ENCODE results near the gene FAM53B.

FAM53B gene

GRCh38 chr10:124696446-124697392, 47.5 kb downstream of the FAM53B start:
- DNase-seq (ENCODE audit: low read depth): no peak

- no peak for DNase-seq (ENCODE audit: low read depth)
These were observed 48.9 kb downstream of the FAM53B start for GRCh38 chr10:124695259-124695658.

- DNase-seq (ENCODE audit: low read depth): no peak
These were observed 49.5 kb downstream of the FAM53B start for GRCh38 chr10:124694481-124695220.

DNA sequence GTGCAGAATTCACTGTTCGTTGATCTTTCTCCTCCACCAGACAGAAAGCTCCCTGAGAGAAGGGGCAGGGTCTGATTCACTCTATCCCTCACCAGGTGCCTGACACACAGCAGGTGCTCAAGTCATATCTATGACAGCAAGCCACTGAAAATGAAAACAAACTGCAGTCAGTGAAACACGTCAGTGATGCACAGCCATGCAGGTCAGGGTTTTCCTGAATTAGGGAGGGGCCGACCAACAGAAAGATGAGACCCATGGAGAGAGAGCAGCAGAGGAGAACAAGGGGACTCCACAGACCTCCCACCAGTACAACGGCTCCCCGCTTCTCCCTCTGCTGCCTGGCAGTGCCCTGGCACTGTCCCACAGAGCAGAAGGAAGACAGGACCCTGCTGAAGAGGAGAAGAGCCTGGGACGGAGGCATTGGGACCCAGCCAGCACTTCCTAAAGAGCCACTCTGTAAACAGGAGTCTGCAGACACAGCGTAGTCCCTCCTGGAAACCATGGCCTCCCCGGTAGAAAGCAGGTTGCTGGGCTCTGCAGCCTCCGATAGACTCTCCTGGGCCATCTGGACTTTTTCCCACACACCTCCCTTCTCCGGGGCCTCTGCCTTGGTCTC, 50.3 kb downstream of the FAM53B start:
- no peak for DNase-seq (ENCODE audit: low read depth)

DNA sequence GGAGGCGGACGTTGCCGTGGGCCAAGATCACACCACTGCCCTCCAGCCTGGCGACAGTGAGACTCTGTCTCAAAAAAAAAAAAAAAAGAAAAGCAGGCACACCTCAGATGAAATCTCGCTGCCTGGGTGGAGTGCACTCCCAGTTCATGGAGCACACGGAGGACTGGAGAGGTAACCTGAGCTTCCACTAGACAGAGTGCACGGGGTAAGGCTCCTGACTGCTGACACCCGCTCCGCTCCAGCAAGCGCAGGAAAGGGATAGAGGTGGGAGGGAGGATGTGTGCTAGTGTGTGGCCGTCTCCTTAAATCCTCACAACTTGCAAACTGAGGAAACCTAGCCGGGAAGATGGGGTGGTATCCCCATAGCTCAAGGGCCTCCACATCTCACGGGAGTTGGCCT, 50.8 kb downstream of the FAM53B start:
- DNase-seq (ENCODE audit: low read depth): no peak

DNA sequence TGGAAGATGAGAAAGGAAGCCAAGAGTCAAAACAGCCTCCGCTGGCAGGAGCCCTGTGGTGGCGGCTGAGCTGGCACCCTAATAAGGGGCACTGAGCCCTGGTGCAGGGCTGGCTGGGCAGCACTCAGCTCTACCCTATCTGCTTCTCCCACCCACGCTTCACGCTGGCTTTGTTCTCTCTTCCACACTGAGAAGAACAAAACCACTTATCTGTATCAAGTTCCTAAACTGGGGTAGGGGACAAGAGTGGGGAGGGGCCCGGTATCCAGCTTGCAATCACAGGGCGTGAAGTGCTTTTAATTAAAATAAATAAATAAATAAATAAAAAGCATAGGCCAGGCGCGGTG, 52.1 kb downstream of the FAM53B start:
- no peak for DNase-seq (ENCODE audit: low read depth)

DNA sequence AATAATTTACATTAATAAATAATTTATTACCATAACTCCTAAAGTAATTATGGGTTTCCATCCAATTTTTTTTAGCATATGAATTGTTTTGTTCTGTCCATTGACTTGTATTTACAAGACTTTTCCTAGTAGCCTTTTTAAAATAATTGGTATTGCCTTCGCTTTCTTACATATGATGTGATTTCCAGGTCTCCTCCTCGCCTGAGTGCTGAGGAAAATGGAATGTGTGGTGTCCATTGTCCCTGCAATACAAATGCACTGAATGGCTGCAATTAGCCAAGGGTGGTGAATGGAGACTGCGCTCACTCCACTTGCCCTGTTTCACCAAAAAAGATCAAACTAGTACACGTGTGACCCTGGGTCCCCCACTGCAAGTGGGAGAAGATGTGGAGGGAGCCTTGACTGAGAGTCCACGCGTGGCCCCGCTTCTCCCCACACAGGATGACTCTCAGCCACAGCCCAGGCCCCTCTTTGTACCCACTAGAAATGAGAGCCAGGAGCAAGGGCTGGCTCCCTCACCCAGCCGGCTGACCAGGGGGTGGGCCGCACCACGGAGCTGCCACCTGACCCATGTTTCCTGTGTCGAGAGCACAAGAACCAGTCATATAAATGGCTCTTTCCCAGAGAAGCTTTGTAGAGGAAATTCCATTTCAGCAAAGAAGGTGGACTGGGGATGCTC, 52.6 kb downstream of the FAM53B start:
- no peak for DNase-seq (ENCODE audit: low read depth)

- DNase-seq (ENCODE audit: low read depth): no peak
These were observed 53.2 kb downstream of the FAM53B start for GRCh38 chr10:124691002-124691401.

DNA sequence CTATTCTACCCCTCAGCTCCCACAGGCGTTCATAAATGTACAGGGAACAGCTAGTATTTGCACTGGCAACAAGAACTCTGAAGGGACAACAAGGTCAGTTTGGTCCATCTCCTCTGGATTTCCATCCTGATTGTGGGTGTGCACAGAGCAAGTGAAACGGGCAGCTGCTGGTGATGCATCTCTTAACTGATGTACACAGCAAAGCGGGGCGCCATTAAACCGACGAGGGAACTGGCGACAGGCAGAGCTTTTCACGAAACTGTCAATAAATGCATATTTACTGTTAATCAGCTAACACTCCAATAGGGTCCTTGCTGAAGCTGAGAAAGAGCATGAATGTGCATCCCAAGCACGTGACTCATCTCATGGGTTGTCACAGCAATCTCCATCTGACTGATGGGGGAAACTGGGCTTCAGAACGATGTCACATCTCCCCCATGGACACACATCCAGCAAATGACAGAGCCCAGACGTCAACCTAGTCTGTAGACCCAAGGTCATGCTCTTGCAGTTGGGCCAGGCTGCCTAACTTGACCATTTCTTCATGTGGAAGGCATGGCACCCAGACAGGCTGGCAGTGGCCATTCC, 54.2 kb downstream of the FAM53B start:
- no peak for DNase-seq (ENCODE audit: low read depth)

DNA sequence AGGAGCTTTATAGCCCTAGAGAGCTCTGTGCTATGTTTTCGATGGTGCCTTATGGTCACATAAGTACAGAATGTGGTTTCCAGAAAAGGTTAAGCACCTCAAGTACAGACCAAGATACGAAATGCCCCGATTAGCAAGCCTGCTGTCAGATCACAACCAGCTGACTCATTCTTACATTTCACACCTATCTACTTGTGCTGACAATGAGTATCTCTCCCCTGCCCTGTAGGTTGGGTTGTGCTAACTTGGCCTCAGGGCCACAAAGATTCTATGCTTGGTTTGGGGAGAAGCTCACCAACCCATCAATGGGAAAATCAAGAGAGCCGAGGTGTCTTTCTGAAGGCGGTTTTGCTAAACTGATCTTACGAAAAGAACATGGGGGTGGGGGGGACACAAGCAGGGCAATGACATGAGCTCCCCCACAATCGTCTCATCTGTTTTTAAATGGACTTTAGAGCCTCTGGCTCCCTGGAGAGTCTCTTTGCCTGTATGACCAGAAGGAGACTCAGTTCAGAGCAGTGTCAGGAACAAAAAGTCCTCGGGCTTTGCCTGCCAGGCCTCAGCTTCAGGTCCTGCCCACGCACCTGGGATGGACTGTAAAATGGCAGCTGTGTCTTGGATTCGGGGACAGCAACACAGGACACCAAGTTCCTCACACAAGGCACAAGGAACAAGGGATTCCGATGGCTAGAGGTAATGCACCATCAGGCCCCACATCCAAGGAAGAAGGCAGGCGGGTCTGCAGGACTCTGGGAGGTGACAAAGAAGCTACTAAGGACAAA, 55.1 kb downstream of the FAM53B start:
- peak; percentile 46 for DNase-seq (ENCODE audit: low read depth)

- no peak for DNase-seq (ENCODE audit: low read depth)
These were observed 55.8 kb downstream of the FAM53B start for GRCh38 chr10:124688386-124688785.

GRCh38 chr10:124686707-124687376, 57.3 kb downstream of the FAM53B start:
- no peak for DNase-seq (ENCODE audit: low read depth)

DNA sequence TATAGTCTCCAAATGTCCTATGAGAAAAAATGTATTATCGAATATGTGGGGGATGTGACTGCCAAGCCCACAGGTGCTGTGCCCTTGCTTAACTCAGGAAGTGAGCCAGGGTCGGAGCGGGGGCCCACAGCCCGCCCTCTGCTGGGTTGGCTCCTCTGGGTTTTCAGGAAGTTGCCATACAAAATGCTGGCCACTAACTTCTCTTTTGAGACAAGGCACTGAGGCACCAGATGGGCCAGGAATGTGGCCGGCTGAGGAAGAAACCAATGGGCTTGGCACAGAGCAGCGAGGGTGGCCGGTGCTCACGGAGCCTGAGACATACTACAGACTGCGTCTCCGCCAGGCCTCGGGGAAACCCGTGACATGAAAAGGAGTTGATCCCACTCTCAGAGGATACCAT, 58.9 kb downstream of the FAM53B start:
- DNase-seq (ENCODE audit: low read depth): no peak

- DNase-seq (ENCODE audit: low read depth): no peak
These were observed 60.4 kb downstream of the FAM53B start for GRCh38 chr10:124683814-124684213.

GRCh38 chr10:124681626-124682552, 62.3 kb downstream of the FAM53B start:
- DNase-seq (ENCODE audit: low read depth): no peak

GRCh38 chr10:124681091-124681490, 63.1 kb downstream of the FAM53B start:
- no peak for DNase-seq (ENCODE audit: low read depth)

DNA sequence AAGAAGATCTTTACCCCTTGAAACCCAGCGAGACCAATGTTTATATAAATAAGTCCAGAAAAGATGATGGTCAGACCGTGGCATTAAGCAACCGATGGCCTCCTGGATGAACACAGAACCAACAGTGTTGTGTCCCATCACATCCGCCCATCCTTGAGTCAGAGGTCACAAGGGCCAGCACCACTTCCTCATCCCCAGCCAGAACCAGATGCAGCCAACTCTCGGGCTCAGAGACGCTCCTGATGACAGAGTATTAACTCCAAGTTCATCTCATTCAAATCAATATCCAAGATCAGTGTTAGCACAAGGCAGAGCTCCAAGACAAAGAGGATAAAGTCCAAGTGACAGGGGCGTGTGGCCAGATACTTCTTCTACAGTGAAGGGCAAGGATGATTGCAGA, 63.5 kb downstream of the FAM53B start:
- no peak for DNase-seq (ENCODE audit: low read depth)

DNA sequence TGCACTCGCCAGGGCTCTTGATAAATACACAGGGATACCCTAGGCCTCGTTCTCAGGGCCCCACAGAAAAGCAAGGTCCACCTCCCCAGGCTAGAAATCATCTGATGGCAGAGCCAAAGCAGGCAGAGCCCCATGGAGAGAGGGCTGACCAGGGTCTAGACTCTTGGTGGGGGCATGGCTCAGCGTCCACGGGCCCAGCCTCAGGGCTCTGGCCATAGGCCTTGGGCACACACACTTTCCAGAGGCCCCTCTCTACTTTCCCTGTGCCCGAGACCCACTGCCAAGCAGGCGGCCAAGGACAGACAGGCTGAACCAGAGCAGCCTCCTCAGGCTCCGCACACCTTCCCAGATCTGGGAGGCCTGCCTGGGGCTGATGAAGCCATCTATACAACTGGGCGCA, 64.8 kb downstream of the FAM53B start:
- no peak for DNase-seq (ENCODE audit: low read depth)

DNA sequence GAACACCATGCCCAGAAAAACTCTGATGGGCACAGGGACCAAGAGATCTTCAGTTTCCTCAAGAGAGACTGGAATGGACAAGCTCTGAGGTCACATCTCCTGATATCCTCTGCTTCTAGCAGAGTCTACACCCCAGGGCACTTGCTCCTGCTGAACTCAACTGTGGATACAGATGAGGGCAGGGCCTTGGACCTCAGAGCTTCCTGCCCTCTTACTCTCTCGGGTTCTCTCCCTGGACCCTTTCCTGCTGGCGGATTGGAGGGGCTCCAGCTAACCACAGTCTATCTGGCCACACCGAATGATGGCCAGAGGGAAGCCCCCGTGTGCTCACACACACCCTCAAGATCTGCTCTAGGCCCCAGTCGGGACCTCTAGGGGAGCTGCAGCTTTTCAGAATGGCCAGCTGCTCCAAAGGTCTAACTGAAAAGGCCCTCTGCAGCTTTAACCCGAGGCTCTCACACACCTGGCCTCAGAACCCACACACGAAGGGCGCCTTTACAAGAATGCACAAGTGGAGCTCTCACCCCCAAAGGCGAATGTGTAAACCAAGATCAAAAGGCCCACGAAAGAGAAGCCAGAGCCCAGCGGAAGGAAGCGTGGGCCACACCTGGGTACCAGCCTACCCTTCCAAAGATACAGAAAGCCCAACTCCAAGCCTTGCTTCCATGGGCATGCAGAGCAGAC, 65.5 kb downstream of the FAM53B start:
- peak; percentile 45 for DNase-seq (ENCODE audit: low read depth)

Data from T-helper 22 cell (primary cell).